Measurements from ENCODE around the gene CCDC12.
"Not testable (repeated sequence)": the region's sequence is repeated elsewhere in the genome, so short reads cannot be mapped to it uniquely, and the experiment has no call there.

The CCDC12 gene

DNA sequence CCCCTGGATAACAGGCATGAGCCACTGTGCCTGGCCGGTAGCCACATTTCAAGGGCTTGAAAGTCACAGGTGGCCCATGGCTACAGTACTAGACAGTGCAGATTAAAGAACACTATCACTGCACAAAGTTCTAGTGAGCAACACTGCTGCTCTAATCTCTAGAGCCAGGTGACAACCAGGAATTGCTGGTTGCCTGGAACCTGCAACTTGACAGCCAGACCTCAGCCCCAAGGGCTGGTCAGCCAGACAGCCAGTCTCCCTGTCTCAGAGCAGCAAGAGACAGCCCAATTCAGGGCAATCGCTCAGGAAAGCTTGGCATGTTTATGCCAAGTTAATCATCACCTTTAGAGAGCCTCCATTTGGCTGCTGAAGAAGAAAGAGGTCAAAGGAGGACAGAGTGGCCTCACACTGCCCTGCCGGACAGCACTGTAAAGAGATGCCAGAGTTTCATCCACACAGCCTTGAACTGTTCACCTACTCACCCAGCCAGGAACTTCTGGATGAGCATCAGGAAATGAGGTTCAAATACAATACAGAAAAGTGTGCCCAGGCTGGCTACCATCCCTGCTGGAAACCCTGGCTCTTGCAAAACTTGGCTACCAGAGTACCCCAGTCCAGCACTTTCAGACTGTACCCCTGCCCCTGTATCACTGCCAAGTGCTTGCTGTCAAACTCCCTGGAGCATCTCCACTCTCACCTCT lies 6.0 kb downstream of the CCDC12 start:
- no peak overlapping the region for H3K4me3 ChIP-seq (replicated peaks; ENCODE audit: low read depth, low read length)
- TF ChIP-seq, protein P1, sequence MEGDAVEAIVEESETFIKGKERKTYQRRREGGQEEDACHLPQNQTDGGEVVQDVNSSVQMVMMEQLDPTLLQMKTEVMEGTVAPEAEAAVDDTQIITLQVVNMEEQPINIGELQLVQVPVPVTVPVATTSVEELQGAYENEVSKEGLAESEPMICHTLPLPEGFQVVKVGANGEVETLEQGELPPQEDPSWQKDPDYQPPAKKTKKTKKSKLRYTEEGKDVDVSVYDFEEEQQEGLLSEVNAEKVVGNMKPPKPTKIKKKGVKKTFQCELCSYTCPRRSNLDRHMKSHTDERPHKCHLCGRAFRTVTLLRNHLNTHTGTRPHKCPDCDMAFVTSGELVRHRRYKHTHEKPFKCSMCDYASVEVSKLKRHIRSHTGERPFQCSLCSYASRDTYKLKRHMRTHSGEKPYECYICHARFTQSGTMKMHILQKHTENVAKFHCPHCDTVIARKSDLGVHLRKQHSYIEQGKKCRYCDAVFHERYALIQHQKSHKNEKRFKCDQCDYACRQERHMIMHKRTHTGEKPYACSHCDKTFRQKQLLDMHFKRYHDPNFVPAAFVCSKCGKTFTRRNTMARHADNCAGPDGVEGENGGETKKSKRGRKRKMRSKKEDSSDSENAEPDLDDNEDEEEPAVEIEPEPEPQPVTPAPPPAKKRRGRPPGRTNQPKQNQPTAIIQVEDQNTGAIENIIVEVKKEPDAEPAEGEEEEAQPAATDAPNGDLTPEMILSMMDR (IDR thresholded peaks at IDR 0.05; ENCODE audit: low read depth, low read length, missing control alignments), result no peak
- DNase-seq (ENCODE audit: extremely low read depth, low read depth), result no peak

DNA sequence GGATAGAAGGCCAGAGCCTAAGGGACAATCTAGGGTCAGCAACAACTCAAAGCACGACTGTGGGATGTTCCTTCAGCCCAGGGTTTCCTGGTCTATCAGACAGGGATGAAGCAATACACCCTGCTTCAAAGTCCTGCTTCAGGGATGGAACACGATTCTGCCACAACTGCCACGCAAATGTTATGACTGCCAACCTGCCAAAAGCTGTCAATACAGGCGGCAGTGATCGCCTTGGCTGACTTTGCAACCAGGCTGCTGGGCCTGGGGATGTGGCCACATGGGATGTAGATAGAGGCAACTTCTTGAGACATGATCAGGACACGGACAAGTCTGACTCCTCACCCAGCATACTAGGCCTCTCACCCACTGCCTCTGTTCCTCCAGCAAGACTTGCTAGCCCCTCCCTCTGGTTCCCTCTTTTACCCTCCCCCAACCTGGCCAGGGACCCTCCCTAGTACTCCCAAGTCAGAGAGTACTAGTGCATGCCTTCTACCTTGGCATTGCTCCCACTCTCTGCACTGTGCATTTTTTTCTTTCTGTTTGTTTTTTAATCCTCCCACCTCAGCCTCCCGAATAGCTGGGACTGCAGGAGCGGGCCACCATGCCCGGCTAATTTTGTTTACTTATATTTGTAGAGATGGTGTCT lies 7.6 kb downstream of the CCDC12 start:
- TF ChIP-seq, protein P1 (IDR thresholded peaks at IDR 0.05; ENCODE audit: low read depth, low read length, missing control alignments), result no peak
- DNase-seq (ENCODE audit: extremely low read depth, low read depth), result no peak
- no peak overlapping the region for H3K4me3 ChIP-seq (replicated peaks; ENCODE audit: low read depth, low read length)

DNA sequence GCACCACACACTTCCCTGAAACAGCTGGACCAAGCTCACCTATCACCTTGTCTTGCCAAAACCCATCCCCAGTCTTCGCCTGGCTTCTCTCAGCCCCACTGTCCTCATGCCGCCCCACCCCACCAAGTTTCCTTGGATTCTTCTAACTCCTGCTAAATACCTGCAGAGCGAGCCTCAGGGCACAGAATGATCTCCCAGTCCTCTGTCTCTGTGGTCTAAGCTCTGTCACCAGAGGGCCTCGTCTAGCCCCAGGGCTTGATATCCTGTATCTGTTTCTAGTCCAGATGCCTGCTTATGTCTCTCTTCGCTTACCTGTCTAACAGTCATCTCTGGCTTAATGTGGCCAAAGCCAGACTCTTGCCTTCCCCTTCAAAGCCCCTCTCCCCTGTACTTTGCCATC lies 9.7 kb downstream of the CCDC12 start:
- DNase-seq (ENCODE audit: extremely low read depth, low read depth), result no peak
- TF ChIP-seq, protein P1 (IDR thresholded peaks at IDR 0.05; ENCODE audit: low read depth, low read length, missing control alignments), result no peak
- no peak overlapping the region for H3K4me3 ChIP-seq (replicated peaks; ENCODE audit: low read depth, low read length)

DNA sequence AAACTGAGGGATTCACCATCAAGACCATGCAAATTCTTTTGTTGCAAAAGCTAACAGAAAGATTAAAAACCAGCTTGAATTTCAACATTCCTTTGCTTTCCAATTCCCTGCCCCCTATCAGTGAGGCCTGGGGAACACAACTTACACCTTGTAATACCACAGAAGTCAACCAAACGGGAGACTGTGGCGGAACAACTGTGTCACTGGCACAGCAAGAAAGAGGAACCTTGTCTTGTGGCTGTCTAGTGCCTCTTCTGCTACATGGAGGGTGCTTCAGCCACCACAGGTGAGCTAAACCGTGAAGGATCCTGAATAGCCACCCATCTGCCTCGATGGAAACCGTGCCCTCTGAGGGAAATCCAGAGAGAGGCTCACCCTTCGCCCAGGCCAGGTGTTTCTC lies 11.4 kb downstream of the CCDC12 start:
- H3K4me3 ChIP-seq (replicated peaks; ENCODE audit: low read depth, low read length), result no peak overlapping the region
- TF ChIP-seq, protein P1 (IDR thresholded peaks at IDR 0.05; ENCODE audit: low read depth, low read length, missing control alignments), result no peak
- no peak for DNase-seq (ENCODE audit: extremely low read depth, low read depth)

DNA sequence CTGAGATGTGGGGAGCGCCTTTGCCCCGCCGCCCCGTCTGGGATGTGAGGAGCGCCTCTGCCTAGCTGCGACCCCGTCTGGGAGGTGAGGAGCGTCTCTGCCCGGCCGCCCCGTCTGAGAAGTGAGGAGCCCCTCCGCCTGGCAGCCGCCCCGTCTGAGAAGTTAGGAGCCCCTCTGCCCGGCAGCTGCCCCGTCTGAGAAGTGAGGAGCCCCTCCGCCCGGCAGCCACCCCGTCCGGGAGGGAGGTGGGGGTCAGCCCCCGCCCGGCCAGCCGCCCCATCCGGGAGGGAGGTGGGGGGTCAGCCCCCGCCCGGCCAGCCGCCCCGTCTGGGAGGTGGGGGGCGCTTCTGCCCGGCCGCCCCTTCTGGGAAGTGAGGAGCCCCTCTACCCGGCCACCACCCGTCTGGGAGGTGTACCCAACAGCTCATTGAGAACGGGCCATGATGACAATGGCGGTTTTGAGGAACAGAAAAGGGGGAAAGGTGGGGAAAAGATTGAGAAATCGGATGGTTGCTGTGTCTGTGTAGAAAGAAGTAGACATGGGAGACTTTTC lies 12.4 kb downstream of the CCDC12 start:
- DNase-seq (ENCODE audit: extremely low read depth, low read depth), result not testable (repeated sequence)

DNA sequence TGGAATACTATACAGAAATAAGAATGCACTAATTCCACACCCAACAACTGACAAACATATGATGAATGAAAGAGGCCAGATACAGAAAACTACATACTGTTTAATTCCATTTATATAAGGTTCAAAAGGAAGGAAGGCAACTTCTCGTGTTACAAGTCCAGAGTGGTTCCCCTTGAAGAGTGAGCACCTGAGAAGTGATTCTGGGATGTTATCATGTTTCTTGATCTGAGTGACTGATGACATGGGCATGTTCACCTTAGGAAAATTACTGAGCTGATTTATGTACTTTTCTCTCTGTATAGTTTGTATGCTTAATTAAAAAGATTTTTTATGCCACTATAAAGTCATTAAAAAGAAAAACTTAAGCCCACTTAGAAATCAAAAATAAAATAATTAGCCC lies 13.6 kb downstream of the CCDC12 start:
- no peak for DNase-seq (ENCODE audit: extremely low read depth, low read depth)
- TF ChIP-seq, protein P1 (IDR thresholded peaks at IDR 0.05; ENCODE audit: low read depth, low read length, missing control alignments), result no peak
- no peak overlapping the region for H3K4me3 ChIP-seq (replicated peaks; ENCODE audit: low read depth, low read length)

More for the DNA sequence above, 12.4 kb downstream of the CCDC12 start:
- not testable (repeated sequence) for H3K4me3 ChIP-seq (replicated peaks; ENCODE audit: low read depth, low read length)

DNA sequence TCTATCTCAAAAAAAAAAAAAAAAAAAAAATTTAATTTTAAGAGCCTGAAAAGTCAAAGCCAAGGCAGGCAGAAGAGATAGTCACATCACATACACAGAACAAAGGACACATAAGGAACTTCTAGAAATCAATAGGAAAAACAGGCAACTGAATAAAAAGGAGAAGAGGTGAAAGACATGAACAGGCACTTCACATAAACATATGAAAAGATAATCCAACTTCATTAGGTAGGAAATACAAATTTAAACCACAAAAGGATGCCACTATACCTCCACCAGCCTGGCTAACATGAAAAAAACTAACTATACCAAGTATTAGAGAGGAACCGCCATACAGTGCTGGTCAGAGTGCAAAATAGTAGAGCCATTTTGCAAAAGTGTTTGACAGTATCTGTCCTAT lies 14.1 kb downstream of the CCDC12 start:
- DNase-seq (ENCODE audit: extremely low read depth, low read depth), result no peak
- no peak overlapping the region for H3K4me3 ChIP-seq (replicated peaks; ENCODE audit: low read depth, low read length)
- TF ChIP-seq, protein P1 (IDR thresholded peaks at IDR 0.05; ENCODE audit: low read depth, low read length, missing control alignments), result no peak
